Right ventricle myocardium superior (tissue), 1 donor: ENCODE results near the gene NOD2. TPM values are rescaled to one million over a fixed set of nuclear protein-coding genes. Genes with fewer than 3 reads are reported as not detected.

Experiments used
- ATAC-seq: fragments of 200-7000 bp; cut with Tn5 transposase; one replicate; pipeline ENCODE4 v1.9.1; 2020; ENCODE audit warnings: mild to moderate bottlenecking; ENCODE audit not compliant: poor library complexity
- DNase-seq: peaks from one replicate; pipeline ENCODE4 v3.0.0-alpha.2; 2020
- intact Hi-C: fragments of 100-400 bp; cut with DNase I; formaldehyde crosslinking; loops from one replicate; pipeline ENCODE4 v1.11.2; 2022
- total RNA-seq: library from RNA; stranded (reverse); fragmentation: NEBNext Ultra II Directional; extraction: Animal tissue kit (Norgen Biotek cat#: 25700); gene quantifications from one replicate; pipeline ENCODE4 v1.2.1, GENCODE V29; 2021
- donor health status: DM: no; HTN: yes; CAD: no; lungs with severe emphysema.

The NOD2 gene
- total RNA-seq, 1 donor from 2014 or later, result 0.48 TPM

DNA sequence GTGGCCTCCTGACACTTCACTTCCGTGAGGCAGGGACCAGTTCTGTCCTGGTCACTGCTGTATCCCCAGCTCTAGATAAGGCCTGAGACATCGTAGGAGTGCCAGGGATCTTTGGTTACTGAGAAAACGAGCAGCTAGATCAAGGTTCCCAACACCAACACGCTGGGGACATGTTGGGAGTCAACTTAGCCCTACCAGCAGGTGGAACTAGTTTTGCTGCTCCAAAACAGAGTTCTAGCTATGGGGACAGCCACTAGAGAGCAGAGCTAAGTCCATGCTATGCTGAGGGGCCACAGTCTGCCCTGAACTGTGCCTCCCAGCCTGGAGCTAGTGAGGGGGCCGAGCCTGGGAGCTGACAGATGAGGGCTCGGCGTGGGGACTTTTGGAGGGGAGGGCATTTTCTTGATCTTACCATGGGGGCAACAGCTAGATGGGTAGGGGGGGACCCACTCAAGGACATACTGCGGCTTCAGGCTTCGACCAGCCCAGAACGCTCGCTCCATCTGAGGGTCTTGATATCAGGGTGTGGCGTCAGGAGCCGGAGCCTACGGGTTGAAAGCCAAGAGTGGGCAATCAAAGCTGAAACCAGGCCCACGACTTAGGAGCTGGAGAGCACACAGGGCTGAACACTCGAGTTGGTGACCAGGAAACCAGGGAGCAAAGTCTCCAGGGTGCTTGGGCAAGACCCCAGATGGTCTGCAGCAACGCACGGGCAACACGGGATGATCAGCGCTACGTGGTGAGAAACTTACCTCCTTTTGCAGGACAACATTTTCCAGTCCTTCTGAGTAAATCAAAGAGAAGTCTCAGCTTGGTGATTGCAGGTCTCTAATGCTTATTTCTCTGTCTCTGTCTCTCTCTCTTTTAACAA lies 25.7 kb upstream of the NOD2 start:
- intact Hi-C loops, result loop anchor here (10.0 kb wide), 1 partner anchor 293 kb away; no protein-coding TSS in a partner anchor
- no peak for ATAC-seq
- no peak for DNase-seq

GRCh38 chr16:50668368-50669008 lies 24.9 kb upstream of the NOD2 start:
- ATAC-seq, result no peak
- no peak for DNase-seq
- intact Hi-C loops, result loop anchor here (10.0 kb wide), 1 partner anchor 294 kb away; no protein-coding TSS in a partner anchor

GRCh38 chr16:50669741-50670140 lies 23.7 kb upstream of the NOD2 start:
- ATAC-seq (no peak), DNase-seq (no peak)
- intact Hi-C loops, result loop anchor here (10.0 kb wide), 1 partner anchor 295 kb away; no protein-coding TSS in a partner anchor

DNA sequence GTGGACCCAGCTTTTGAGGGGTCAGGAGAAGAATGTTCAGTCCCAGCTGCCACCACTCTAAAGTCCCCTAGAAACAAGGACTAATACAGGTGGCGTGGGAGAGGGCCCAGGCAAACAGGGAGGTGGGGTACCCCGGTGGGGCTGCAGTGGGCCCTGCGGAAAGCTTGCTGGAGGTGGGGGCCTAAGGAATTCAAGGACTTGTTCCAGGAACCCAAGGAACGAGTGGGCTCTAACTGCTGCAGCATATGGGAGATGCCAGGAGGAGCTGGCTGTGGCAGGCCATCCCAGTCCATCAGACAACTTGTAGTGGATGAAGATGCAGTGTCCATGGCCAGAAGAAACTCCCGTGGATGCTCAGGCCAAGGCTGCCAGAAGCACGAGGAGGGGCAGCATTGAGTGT lies 22.9 kb upstream of the NOD2 start:
- ATAC-seq (no peak), DNase-seq (no peak)
- intact Hi-C loops, result no loop called here

DNA sequence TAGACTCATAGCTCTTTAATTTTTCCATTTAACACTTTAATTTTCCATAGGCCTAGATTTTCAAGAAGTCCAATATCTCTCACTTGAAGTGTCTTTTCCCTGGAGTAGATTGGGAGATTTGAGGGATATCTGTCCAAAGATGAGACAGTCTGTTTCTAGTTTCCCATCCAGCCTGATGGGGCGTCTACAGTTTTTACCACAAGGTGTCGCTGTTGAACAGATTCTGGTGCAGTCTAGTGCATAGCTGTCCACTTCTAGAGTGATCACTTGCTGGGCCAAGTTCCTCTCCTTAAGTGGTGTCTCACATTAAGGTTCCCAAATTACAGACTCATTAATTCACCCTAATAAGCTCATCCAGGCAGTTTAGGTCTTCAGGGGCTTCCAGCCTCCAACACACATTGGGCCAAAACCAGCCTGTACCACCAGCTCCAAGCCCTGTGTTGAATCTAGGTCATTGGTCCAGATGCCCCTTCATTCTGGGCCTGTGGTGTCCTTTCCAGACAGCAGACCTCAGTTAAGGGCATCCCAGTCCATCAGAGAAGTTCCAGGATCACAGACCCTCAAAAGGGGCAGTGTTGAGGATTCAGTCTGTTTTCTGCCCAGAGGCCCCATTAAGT lies 21.7 kb upstream of the NOD2 start:
- ATAC-seq (no peak), DNase-seq (no peak)
- intact Hi-C loops, result no loop called here

DNA sequence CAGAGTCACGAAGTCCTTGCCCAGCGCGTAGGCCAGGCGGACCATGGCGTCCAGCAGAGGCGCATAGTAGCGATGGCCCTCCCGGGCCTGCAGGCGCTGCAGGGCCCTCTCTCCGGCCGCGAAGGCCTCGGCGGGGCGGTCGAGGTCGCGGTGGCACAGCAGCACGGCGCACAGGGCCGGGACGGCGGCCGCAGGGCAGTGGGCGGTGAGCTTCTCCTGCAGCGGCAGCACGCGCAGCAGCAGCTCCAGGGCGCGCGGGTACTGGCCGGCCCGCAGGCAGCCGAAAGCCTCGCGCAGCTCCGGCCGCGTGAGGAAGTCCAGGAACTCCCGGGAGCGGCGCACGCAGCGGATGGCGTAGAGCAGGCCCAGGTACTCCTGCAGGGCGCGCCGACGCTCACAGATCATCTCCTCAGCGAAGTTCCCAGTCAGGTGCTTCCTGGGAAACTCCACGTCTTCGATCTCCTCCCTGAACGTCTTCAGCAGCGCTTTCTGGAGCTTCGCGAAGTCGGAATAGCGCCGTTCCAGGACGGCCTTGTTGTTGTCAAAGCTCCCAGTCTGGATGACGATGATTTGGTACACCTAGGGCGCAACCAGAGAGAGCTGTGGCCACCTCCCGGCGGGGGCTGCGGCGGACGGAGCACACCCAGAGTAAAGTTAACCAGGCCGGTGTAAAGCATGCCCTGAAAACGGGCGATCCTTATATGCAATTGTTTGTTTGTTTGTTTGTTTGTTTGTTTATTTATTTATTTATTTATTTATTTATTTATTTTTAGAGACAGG lies 19.7 kb upstream of the NOD2 start:
- intact Hi-C loops, result no loop called here
- ATAC-seq (no peak), DNase-seq (no peak)

GRCh38 chr16:50674831-50675230 lies 18.6 kb upstream of the NOD2 start:
- DNase-seq, result no peak
- ATAC-seq, result no peak
- intact Hi-C loops, result no loop called here

GRCh38 chr16:50675686-50676610 lies 17.5 kb upstream of the NOD2 start:
- DNase-seq (no peak), ATAC-seq (no peak)
- intact Hi-C loops, result no loop called here

DNA sequence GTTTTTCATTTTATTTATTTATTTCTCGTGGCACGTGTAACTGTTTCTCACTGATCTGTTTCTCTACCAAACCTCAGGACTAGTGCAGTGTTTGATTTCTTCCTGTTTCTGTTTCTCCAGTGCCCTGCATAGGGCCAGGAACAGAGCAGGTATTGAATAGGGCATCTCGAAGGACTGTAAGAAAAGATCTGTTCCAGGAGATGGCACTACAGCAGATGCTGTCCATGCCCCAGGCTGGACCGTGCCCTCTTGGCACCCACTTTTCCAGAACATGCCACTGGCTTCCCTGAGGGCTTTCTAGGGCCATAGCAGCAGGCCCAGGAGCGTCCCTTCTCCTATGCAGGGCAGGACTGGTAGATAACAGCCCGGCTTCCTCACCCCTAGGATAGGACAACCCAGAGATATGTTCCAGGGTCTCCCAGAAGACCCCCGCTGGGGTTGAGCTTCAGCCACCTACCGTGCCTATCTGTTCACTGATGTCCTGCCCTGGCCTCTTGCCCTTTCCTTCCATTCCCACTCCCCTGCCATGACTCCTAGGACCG lies 16.7 kb upstream of the NOD2 start:
- intact Hi-C loops, result no loop called here
- DNase-seq, result no peak
- ATAC-seq, result no peak

DNA sequence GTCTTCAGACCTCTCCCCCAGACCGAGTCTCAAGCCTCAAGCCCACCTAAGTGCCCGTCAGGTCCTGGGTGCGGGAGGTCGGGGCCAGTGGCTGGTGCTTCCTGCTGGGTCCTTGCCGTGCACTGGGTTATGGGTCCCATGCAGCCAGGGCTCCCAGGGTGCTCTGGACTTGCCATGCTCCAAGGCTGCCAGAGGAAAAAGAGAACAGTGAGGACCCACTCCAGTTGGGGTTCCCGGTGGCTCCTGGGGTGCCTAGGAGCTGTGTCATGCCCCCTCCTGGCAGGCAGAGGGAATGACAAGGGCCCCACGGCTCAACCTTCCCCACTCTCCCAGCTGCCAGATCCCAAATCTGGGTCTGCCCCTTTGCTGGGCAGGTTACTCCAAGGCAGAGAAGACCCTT lies 16.1 kb upstream of the NOD2 start:
- DNase-seq (no peak), ATAC-seq (no peak)
- intact Hi-C loops, result no loop called here

GRCh38 chr16:50678531-50678930 lies 14.9 kb upstream of the NOD2 start:
- no peak for DNase-seq
- intact Hi-C loops, result no loop called here
- ATAC-seq, result no peak

DNA sequence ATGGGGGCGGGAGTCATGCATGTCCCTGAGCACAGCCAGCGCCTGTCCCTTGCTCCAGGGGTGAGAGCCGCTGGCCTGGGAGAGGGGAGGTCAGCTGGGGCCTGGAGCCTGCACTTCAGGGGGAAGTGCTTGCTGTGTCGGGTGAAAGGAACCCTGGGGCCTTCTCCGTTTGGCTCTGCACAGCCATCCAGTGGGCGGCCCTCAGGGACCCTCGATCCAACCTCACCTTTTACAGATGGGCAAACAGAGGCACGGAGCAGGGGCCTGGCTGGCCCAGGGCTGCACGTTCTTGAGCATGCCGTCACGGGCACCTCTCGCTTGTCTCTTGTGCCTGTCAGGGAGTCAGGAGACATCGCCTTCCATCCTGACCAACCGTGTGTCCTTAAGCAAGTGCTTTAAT lies 14.1 kb upstream of the NOD2 start:
- intact Hi-C loops, result no loop called here
- DNase-seq (no peak), ATAC-seq (no peak)

DNA sequence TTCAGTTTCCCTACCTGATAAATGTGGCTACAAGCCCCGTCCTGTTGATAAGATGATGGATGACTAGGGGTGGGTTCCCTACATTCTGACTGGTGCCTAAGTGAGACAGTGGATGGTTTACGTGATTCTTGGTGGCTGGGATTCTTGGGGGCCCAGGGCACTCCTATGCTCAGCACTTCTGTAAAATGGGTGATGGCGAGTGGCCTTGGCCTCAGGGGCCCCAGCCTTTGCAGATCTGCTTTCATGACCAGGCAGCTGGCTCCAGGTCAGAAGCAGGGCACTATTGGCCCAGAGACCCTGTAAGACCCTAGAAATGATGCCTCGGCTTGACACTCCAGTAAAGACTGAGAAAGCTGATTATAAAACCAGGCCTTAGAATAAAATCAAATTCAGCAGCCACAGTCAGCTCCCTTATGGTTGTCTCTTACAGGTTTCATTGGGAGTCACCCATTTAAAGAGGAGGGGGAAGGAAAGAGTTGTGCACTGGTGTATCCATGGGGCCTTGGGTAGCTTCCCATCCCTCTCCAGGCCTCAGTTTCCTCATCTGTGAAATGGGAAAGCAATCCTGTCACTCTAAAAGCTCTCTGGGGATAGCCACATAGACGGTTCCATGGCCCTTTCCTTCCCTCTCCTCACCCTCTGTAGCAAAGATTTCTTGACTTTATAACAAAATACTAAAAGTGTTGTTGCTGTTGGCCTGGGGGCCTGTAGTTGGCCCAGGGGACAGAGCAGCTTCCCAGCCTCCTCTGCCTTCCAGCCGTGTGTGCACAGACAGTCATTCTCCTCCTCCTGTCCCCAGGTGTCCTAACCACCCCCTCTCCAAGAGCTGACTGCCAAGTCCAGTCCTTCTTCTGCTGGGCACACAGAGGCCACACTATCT lies 13.5 kb upstream of the NOD2 start:
- intact Hi-C loops, result no loop called here
- ATAC-seq (no peak), DNase-seq (no peak)

DNA sequence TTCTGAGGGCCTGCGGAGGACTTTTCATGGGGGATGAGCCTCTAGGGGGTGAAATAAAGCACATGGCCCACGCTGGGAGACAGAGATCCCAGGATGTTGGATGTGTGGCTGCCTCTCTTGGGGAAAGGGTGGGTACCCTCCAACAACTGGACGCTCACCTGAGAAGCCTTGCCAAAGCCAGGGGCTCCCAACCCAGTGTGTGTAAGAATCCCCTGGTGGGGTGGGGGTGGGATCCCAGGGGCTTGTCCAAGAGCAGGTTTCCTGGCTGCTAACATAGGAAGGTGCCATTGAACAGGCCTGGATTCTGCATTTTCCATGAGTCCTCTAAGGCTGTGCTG lies 12.9 kb upstream of the NOD2 start:
- no peak for DNase-seq
- intact Hi-C loops, result no loop called here
- no peak for ATAC-seq

- ATAC-seq (peak; percentile 71), DNase-seq (peak; percentile 73)
- intact Hi-C loops, result no loop called here
These were observed 12.2 kb upstream of the NOD2 start, which contains the start of gene SNX20 for GRCh38 chr16:50681021-50681885. TSS of gene SNX20 (minus strand) at chr16:50681312. CDS start at chr16:50677526, 3,786 bp downstream.
